T-helper 2 cell treated with Interferon-gamma antibody and Interleukin-4, amounts not matched to agents 100 ng/mL and 5 ng/mL, for 36 hours (primary cell): ENCODE results near the gene KLF7. TPM values are rescaled to one million over a fixed set of nuclear protein-coding genes. Genes with fewer than 3 reads are reported as not detected.

ENCODE experiments used
- intact Hi-C: fragments of 100-400 bp; cut with micrococcal nuclease; formaldehyde crosslinking; loops from one replicate; pipeline ENCODE4 v1.15.1; 2023
- total RNA-seq: library from RNA; stranded (reverse); gene quantifications from 2 replicates; pipeline ENCODE4 v1.2.3, GENCODE V29; 2022

Gene KLF7
- total RNA-seq, 1 donor from 2014 or later = 21.8 TPM

GRCh38 chr2:207071820-207072219 is 93.9 kb downstream of the KLF7 start:
- intact Hi-C loops = loop anchor here (5.0 kb wide), 1 partner anchor 95 kb away; the partner anchor contains the start of gene KLF7

GRCh38 chr2:207067473-207067872 is 98.3 kb downstream of the KLF7 start:
- intact Hi-C loops = no loop called here

- intact Hi-C loops = no loop called here
These were observed 98.8 kb downstream of the KLF7 start for GRCh38 chr2:207066791-207067460.

- intact Hi-C loops = no loop called here
These were observed 99.6 kb downstream of the KLF7 start for GRCh38 chr2:207066166-207066565.

GRCh38 chr2:207064128-207064690 is 101.5 kb downstream of the KLF7 start:
- intact Hi-C loops = no loop called here

- intact Hi-C loops = no loop called here
These were observed 104.6 kb downstream of the KLF7 start for GRCh38 chr2:207061181-207061580.

- intact Hi-C loops = no loop called here
These were observed 110.5 kb downstream of the KLF7 start for GRCh38 chr2:207055257-207055656.

GRCh38 chr2:207054521-207054920 is 111.2 kb downstream of the KLF7 start:
- intact Hi-C loops = no loop called here

GRCh38 chr2:207051385-207051965 is 114.3 kb downstream of the KLF7 start:
- intact Hi-C loops = no loop called here

- intact Hi-C loops = no loop called here
These were observed 116.6 kb downstream of the KLF7 start for GRCh38 chr2:207049122-207049521.

- intact Hi-C loops = no loop called here
These were observed 117.3 kb downstream of the KLF7 start for GRCh38 chr2:207048416-207048815.

GRCh38 chr2:207046724-207047123 is 119.0 kb downstream of the KLF7 start:
- intact Hi-C loops = loop anchor here (1.0 to 2.0 kb wide), 4 partner anchors 120 to 427 kb away; no protein-coding TSS in a partner anchor

- intact Hi-C loops = no loop called here
These were observed 120.2 kb downstream of the KLF7 start for GRCh38 chr2:207045531-207045930.

- intact Hi-C loops = no loop called here
These were observed 121.1 kb downstream of the KLF7 start for GRCh38 chr2:207044379-207045362.

GRCh38 chr2:207042841-207043240 is 122.9 kb downstream of the KLF7 start:
- intact Hi-C loops = no loop called here

- intact Hi-C loops = no loop called here
These were observed 123.8 kb downstream of the KLF7 start for GRCh38 chr2:207041786-207042554.

- intact Hi-C loops = no loop called here
These were observed 124.5 kb downstream of the KLF7 start for GRCh38 chr2:207041279-207041678.

- intact Hi-C loops = no loop called here
These were observed 125.1 kb downstream of the KLF7 start for GRCh38 chr2:207040696-207041095.

GRCh38 chr2:207039225-207039624 is 126.5 kb downstream of the KLF7 start:
- intact Hi-C loops = no loop called here

- intact Hi-C loops = no loop called here
These were observed 127.4 kb downstream of the KLF7 start for GRCh38 chr2:207038299-207038698.

- intact Hi-C loops = no loop called here
These were observed 127.9 kb downstream of the KLF7 start for GRCh38 chr2:207037896-207038295.
